SK-N-MC (cell line): ENCODE data around the gene PTPA.

Experiments
- DNase-seq: peaks from one replicate; pipeline ENCODE4 v3.0.0-alpha.2; 2011; ENCODE audit warnings: low read depth, low spot score
- H3K27ac ChIP-seq: fragments of 200-600 bp; sonication (generic); 2 replicates; pipeline ENCODE4 v1.5.1; 2016; ENCODE audit warnings: mixed run types
- H3K36me3 ChIP-seq: fragments of 200-600 bp; sonication (generic); 2 replicates; pipeline ENCODE4 v1.6.1; 2017; ENCODE audit warnings: antibody characterized with exemption, low read length, mixed read lengths; ENCODE audit not compliant: insufficient read depth
- H3K4me3 ChIP-seq: fragments of 200-600 bp; sonication (generic); 2 replicates; pipeline ENCODE4 v1.5.1; 2016
- H3K9ac ChIP-seq: fragments of 200-600 bp; sonication (generic); 2 replicates; pipeline ENCODE4 v1.8.0; 2017; ENCODE audit warnings: mixed run types, mixed read lengths; ENCODE audit not compliant: insufficient read length
- H3K9me3 ChIP-seq: fragments of 200-600 bp; sonication (generic); 2 replicates; pipeline ENCODE4 v1.6.1; 2017; ENCODE audit warnings: low read depth, mild to moderate bottlenecking, antibody characterized with exemption, low read length, moderate library complexity, mixed read lengths
- EZH2 ChIP-seq: fragments of 200-600 bp; sonication (generic); IDR thresholded peaks from one replicate; pipeline ENCODE4 v1.6.1; 2017; ENCODE audit warnings: antibody characterized with exemption
- FOXP2 ChIP-seq: optimal IDR thresholded peaks from 2 replicates; pipeline ENCODE3; 2011; ENCODE audit warnings: mild to moderate bottlenecking, moderate library complexity; ENCODE audit not compliant: insufficient read depth; ENCODE audit errors: extremely low read length, control extremely low read depth
- POLR2AphosphoS5 ChIP-seq: IDR thresholded peaks from 2 replicates; pipeline ENCODE4 v1.6.1; 2012; ENCODE audit warnings: mild to moderate bottlenecking, low read depth, low read length, borderline replicate concordance

Gene PTPA

DNA sequence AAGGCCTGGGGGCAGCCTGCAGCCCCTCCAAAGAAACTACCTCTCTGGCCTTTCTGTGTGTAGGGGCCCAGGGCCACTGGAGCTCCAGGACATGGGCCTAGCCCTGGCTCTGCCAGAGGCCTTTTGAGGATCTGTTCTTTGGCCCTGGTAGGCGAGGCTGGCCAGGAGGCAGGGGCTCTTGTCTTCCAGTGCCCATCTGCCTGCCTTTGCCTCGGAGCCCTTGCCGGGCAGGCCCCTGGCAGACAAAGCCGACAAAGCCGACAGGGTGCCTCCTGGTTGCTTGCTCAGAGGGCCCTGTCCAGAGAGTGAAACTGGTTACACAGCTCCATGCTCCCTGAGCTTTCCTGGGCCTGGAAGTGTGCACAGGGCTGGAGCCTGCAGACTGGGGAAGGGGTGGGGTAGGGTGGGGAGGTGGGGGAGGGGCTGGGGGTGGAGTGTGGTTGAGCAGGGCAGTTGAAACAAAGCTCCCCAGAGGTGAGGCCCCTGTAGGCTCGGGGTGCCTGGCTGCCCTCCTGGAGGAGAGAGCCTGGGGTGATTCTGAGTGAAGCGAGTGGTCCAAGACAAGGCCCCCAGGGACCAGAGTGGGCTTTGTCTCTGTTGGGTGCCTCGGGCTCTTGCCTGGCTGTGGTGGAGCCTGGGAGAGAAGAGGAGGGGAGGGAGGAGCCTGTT is 29.3 kb downstream of the PTPA start:
- Histone ChIP-seq H3K36me3 (peaks cover 29% of the 10 kb centered on the region), H3K9ac (peak overlapping the region; percentile 96), H3K27ac (peak overlapping the region; percentile 100), H3K9me3 (no peaks in the 10 kb centered on the region), H3K4me3 (peak overlapping the region; percentile 74)
- TF ChIP-seq FOXP2 (no peak), POLR2AphosphoS5 (no peak; the same call in 1 of the 2 replicates), EZH2 (no peak)
- DNase-seq, result no peak

DNA sequence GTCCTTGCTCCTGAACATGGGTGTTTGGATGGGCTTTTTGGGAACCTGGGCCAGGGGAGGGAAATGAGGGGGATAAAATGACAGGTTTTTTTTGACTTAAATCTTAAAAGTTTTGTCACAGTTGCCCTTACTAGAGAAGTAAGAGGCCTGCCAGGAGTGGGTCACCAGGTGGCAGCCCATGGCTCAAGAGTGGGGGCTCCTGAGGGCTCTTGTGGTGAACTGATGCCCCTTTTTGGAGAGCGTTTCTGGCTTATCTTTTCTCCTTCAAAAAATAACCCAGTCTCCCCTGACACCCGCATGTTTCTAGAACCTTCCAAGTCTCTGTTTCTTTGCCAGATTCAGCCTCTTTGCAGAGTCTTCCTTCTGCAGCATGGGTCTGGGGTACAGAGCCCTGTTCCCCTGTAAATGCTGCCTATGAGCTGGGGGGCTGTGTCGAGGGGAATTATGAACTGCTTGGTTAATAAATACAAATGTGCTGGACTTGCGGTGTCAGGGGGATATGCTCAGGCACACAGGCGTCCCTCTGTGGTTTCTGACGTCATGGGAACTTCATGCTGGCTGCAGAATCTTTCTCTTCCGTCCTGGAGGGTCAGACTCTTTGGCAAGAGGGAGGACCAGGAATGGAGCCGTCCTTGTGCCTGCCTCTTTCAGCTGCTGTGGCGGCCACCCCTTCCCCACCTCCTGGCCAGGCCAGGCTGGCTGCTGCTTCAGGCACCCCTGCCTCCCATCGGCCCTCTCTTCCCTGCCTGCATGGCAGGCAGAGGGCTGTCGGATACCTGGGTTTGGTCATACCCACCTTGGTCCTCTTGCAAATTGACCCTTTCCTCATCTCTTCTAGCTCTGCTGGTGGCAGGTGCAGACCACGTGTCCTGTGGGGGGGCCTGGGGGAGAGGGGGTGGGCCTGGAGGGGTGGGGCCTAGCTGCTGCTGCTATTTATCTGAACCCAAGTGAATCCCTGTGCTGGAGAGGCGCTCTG is 30.1 kb downstream of the PTPA start:
- no peak for DNase-seq
- peaks cover 28% of the 10 kb centered on the region for H3K36me3 ChIP-seq
- H3K9me3 ChIP-seq, result no peaks in the 10 kb centered on the region
- peak overlapping the region; percentile 100 for H3K27ac ChIP-seq
- H3K4me3 ChIP-seq, result peak overlapping the region; percentile 74
- peak overlapping the region; percentile 71 for H3K9ac ChIP-seq
- no peak for TF ChIP-seq EZH2
- TF ChIP-seq FOXP2, result no peak
- TF ChIP-seq POLR2AphosphoS5, result no peak

DNA sequence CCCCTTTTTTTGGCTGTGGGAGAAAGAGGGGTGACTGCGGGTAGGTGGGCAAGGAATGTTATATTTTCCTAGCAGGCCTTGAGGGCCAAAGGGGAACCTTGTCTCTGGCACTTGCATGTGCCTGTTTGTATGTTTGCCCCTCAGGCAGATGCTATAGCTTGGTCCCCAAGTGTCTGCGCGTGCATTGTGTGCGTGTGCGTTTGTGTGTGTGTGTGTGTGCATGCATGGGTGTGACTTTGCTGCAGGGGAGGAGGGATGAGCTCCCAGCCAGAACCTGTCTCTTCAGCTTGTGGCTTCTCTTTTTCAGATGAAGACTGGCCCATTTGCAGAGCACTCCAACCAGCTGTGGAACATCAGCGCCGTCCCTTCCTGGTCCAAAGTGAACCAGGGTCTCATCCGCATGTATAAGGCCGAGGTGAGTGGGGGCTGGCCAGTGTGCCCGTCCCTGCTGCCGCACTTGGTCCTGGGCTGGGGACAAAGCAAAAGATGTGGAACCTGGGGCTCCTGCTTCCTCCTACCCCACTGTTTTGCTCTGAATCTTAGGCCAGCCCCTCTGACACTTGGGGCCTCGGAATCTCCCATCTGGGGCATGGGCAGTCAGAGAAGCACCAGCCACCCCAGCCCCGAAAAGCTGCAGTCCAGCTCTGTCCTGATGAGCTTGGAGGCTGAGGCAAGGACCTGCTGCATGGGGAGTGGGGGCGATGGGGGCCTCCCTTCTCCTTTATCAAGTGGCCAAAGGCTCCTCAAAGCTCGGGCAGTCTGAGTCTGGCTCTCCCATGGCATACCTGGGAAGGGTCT is 31.1 kb downstream of the PTPA start:
- DNase-seq, result no peak
- H3K9ac ChIP-seq, result no peak overlapping the region
- H3K4me3 ChIP-seq, result no peak overlapping the region
- H3K27ac ChIP-seq, result peak overlapping the region; percentile 59
- peaks cover 19% of the 10 kb centered on the region for H3K36me3 ChIP-seq
- no peak for TF ChIP-seq POLR2AphosphoS5
- TF ChIP-seq FOXP2, result no peak
- no peak for TF ChIP-seq EZH2
- no peaks in the 10 kb centered on the region for H3K9me3 ChIP-seq

DNA sequence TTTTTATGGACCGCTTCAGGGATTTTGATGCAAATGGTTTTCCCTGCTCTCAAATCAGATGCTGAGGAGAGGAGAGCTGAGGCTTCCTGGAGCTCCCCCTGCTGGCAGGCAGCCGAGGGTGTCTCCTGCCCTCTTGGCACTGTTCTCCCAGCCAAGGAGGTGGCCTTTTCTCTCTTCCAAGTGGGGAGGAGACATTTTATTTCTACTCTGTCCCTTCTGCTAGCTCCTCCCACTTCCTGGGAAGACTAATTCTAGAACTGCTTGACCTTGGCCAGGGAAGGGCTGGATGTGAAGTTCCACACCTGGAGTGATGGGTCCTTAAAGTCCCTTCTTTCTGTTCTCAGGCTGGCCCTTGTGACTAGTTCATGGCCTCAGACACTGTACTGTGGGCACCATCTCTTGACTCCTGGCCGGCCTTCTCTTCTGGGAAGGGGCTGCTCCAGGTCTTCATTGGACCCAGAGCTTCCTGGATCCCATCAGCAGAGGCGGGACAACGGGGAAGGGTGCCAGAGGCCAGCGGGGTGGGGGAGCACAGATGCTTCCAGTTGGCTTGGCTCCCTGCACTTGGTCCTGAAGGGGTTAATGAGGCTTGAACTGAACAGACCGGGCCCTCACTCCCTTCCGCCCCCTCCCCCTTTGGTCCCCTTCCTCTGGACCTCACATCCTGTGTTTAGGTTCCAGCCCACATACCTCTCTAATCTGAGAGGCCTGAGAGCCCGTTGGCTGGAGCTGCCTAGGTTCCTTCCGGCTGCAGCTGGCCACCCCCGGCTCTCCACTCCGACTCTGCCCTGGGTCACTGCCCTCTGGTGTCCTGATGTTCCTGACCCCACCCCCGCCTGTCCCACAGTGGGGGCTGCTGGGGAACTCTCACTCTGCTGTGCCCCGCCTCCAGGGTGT is 32.1 kb downstream of the PTPA start:
- TF ChIP-seq FOXP2 (no peak), POLR2AphosphoS5 (no peak)
- no peak overlapping the region for H3K9ac ChIP-seq
- no peak for DNase-seq
- no peaks in the 10 kb centered on the region for H3K9me3 ChIP-seq
- peaks cover 17% of the 10 kb centered on the region for H3K36me3 ChIP-seq
- H3K27ac ChIP-seq, result peak overlapping the region; percentile 59
- no peak overlapping the region for H3K4me3 ChIP-seq

DNA sequence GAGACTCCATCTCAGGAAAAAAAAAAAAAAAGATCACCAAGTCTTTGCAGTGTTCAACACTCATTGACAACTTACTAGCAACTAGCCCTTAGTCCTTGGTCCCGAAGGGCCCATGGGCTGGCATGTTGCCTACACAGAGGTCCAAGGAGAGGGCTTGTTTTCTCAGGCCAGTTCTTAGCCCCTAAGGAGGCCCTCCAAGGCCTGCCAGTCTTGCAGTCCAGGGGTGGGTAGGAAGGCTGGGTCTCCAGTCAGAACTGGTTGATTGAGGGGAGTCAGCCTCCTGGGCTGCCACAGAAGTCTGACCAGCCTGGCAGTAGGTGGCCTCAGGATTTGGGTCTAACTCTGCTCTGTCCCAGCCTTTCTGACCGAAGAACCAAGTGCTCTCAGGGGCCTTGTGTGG is 34.1 kb downstream of the PTPA start:
- H3K9me3 ChIP-seq, result no peaks in the 10 kb centered on the region
- H3K4me3 ChIP-seq, result no peak overlapping the region
- TF ChIP-seq FOXP2, result no peak
- no peak for TF ChIP-seq EZH2
- TF ChIP-seq POLR2AphosphoS5, result no peak
- peak overlapping the region; percentile 77 for H3K27ac ChIP-seq
- no peak for DNase-seq
- peaks cover 17% of the 10 kb centered on the region for H3K36me3 ChIP-seq
- no peak overlapping the region for H3K9ac ChIP-seq

DNA sequence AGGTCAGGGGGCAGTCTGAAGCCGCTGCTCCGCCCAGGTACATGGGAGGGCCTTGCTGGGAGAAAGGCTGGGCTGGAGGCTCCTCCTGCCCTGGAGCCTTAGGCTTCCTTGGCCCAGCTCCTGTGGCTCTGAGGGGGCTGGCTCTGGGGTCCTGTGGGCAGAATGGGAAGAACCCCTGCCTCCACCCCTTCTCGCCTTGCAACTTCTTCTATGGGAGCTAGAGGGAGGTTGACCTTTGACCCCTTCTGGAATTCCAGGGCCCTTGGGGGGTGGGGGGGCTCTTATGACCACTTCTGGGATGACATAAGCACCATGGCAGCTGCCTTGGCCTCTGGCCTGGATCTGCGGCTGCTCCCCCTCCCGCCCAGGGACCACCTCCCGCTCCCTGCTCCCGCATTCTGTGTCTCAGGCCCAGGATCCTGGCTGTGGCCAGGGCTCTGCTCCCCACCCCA is 34.7 kb downstream of the PTPA start:
- Histone ChIP-seq H3K9me3 (no peaks in the 10 kb centered on the region), H3K9ac (peak overlapping the region; percentile 65), H3K27ac (peak overlapping the region; percentile 77), H3K36me3 (peaks cover 17% of the 10 kb centered on the region), H3K4me3 (no peak overlapping the region)
- no peak for DNase-seq
- no peak for TF ChIP-seq POLR2AphosphoS5
- no peak for TF ChIP-seq EZH2

DNA sequence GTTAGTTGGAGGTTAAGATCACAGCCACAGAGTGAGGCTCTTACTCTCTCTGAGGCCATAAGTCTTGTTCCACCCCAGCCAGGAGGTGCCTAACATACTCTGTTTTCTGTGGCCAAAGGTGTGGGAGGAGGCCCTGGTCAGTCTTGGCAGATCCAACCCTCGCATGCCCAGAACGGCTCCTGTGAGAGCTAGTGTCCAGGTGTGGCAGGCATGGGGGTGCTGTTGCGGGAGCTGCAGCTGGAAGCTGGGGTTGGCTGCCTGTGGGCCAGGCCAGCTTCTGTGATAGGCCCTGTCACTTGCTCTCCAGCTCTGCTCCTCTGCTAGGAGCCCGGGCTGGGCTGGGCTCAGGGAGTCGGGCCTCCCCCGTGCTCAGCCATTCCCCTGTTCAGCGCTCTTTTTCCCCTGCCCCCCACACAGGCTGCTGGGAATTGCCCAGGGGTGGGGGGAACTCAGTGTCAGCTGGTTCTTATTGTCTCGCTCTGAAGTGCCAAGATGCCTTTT is 35.3 kb downstream of the PTPA start:
- Histone ChIP-seq H3K36me3 (peaks cover 17% of the 10 kb centered on the region), H3K4me3 (no peak overlapping the region), H3K27ac (peak overlapping the region; percentile 77), H3K9ac (peak overlapping the region; percentile 65), H3K9me3 (no peaks in the 10 kb centered on the region)
- no peak for TF ChIP-seq EZH2
- no peak for TF ChIP-seq FOXP2
- TF ChIP-seq POLR2AphosphoS5, result no peak
- DNase-seq, result no peak
